Glomerular visceral epithelial cell (primary cell): ENCODE data around the gene ITPR1.
"Not testable (repeated sequence)": the region's sequence is repeated elsewhere in the genome, so short reads cannot be mapped to it uniquely, and the experiment has no call there.

ENCODE experiments used
- DNase-seq: peaks from one replicate; pipeline ENCODE4 v3.0.0-alpha.2; 2016; ENCODE audit errors: extremely low spot score

The ITPR1 gene

GRCh38 chr3:4493014-4493940 is at the start of gene ITPR1:
Gene ITPR1 (plus strand): TSS chr3:4493348. CDS start chr3:4516492, 23,144 bp downstream.
- peak; percentile 99 for DNase-seq

DNA sequence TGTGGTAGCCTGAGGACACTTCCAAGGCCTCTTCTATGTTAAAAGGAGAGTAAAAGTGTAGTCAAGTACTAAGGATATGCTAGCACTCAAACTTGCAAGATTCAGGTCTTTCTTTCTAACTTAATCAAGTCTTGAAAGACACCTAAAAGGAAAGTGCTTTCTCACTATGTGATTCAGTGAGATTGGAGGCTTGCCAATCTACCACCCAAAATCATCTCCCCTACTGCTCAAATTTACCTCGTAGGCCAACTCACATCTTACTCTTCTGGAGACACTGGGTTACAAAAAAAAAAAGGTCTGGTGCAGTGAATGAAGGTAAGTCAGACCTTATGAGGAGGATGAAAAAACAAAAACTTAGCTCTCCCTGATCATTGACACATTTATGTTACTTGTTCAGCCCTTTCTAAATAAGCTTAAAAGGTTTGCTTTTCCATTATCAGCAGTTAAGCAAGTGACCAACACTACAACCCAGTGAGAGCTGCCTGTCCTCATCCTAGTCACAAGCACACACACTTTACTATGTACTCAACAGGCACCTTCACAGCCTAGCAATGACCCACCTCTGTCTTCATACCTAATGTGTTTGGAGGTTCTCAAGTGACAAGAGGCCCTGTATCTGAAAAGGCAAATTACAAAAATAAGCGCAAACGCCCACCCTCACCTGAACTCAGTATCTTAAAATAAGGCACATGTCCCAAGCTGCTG is 45.7 kb upstream of the ITPR1 start:
- no peak for DNase-seq

- DNase-seq, result no peak
Observed at GRCh38 chr3:4448187-4448586, 45.0 kb upstream of the ITPR1 start.

- DNase-seq, result no peak
Observed at GRCh38 chr3:4449043-4449805, 43.9 kb upstream of the ITPR1 start.

GRCh38 chr3:4454142-4454541 is 39.0 kb upstream of the ITPR1 start:
- DNase-seq, result no peak

DNA sequence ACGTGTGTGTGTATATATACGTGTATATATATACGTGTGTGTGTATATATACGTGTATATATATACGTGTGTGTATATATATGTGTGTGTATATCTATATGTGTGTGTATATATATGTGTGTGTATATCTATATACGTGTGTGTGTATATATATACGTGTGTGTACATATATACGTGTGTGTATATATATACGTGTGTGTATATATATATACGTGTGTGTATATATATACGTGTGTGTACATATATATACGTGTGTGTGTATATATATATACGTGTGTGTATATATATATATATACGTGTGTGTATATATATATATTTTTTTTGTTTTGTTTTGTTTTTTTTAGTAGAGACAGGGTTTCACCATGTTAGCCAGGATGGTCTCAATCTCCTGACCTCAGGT is 36.4 kb upstream of the ITPR1 start:
- DNase-seq, result not testable (repeated sequence)

GRCh38 chr3:4458961-4459360 is 34.2 kb upstream of the ITPR1 start:
- DNase-seq, result no peak

- no peak for DNase-seq
Observed at GRCh38 chr3:4460334-4460733, 32.8 kb upstream of the ITPR1 start.

- DNase-seq, result no peak
Observed at GRCh38 chr3:4461468-4462090, 31.6 kb upstream of the ITPR1 start.

- no peak for DNase-seq
Observed at GRCh38 chr3:4462369-4463040, 30.6 kb upstream of the ITPR1 start.

- no peak for DNase-seq
Observed at GRCh38 chr3:4464576-4464975, 28.6 kb upstream of the ITPR1 start.

- peak; percentile 65 for DNase-seq
Observed at GRCh38 chr3:4466741-4467521, 26.2 kb upstream of the ITPR1 start, which contains the start of gene SUMF1. Gene SUMF1 (minus strand): TSS chr3:4467269. CDS start chr3:4467245, 24 bp downstream.

- no peak for DNase-seq
Observed at GRCh38 chr3:4467522-4467867, 25.7 kb upstream of the ITPR1 start.

DNA sequence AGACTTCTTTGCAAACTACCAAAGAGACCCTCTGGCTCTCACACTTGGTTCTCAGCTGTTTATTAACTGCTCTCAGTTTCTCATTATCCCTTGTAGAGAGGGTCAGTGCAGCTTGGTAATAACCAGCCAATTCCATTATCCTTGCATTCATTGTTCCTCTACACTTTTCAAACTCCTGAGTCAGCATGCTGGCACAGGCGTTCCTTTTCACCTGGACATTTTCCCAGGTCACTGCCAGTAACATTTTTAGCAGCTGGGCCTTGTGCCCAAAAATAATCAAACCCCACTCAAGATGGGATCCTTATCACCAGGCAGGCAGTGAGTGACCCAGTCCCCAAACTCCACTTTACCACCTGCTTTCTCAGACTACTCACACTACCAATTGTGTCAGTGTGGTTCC is 21.2 kb upstream of the ITPR1 start:
- DNase-seq, result no peak

DNA sequence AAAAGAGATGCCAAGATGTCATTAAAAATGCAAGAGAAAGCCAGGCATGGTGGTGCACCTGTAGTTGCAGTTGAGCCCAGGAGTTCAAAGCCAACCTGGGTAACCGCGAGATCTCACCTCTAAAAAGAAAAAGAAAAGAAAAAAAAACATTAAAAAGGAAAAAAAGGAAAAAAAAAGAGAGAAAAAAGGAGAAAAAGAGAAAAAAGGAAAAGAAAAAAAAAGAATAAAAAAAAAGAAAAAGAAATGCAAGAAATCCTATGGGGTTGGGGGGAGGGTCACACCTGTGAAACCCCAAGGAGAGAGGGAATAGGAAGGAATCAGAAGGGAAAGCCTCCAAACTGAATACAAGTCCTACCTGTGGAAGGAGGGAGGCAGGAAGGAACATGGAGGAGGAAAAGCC is 20.8 kb upstream of the ITPR1 start:
- DNase-seq, result no peak

DNA sequence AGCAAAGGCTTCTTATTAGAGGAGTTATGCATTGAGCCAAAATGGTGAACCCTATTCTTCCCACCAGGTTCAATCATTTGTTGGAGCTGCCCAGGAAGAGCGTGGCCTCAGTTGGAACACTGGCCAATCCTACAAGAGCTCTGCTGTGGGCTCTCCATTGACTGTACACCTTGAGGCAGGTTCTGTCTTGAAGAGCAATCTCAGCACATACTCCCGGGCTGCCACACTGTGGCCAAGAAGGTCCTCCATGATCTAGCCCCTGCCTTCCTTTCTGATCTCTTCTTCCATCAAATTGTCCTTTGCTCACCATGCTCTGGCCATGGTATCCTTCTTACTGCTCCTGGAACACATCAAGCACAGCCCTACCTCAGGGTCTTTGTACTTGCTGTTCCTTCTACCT is 20.4 kb upstream of the ITPR1 start:
- no peak for DNase-seq

- peak; percentile 27 for DNase-seq
Observed at GRCh38 chr3:4474683-4475490, 18.3 kb upstream of the ITPR1 start.

GRCh38 chr3:4475804-4476203 is 17.3 kb upstream of the ITPR1 start:
- no peak for DNase-seq

DNA sequence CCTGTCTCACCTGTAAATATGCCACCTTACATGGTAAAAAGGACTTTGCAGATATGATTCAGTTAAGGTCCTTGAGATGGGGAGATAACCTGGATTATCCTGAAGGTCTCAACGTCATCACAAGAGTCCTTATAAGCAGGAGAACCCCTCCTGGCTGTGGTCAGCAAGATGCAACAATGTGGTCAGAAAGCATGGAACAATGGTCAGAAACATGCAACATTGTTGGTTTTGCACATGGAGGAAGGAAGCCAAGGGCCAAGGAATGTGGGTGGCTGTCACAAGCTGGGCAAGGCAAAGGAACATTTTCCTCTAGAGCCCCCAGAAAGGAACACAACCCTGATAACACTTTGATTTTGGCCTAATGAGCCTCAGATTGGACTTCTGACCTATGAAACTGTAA is 16.7 kb upstream of the ITPR1 start:
- no peak for DNase-seq

DNA sequence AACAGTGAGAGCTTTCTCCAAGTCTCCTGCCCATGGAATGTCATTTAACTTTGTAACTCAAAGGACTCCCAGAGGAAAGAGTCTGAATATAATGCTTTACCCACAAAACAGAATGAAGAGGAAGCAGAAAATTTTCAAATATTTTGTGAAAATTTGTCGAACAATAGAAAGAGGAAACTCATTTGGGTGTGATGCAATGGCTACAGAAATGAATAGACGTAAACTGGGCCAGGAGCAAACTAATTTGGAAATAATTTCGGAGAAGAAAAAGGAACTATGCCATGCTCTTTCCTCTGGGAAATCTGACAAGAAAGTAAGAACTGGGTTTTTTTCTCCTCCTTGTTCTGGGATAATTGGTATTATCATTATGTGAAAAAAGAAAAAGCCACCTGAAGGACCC is 14.9 kb upstream of the ITPR1 start:
- DNase-seq, result no peak
